Spleen (tissue), 11 donors: ENCODE results near the gene SLC22A23. TPM values are rescaled to one million over a fixed set of nuclear protein-coding genes. Genes with fewer than 3 reads are reported as not detected.

Source experiments
- DNase-seq: peaks from one replicate; pipeline ENCODE4 v3.0.0-alpha.2; 2020
- H3K27ac ChIP-seq, 8 donors: fragments of 200-600 bp; sonication (generic) in 7 of 8; 1 replicate in 4 of 8; 2 replicates in 4 of 8; pipeline versions ENCODE4 v1.5.0 to v1.8.0; 2016 to 2021; ENCODE audit warnings: inconsistent platforms in 4 of 8, mild to moderate bottlenecking in 4 of 8, moderate library complexity in 1 of 8
- H3K27me3 ChIP-seq, 7 donors: fragments of 200-600 bp; sonication (generic) in 6 of 7; replicated peaks in 1 of 7; 1 replicate in 4 of 7; 2 replicates in 3 of 7; pipeline versions ENCODE4 v1.5.0 to v1.8.0; 2016 to 2021; ENCODE audit warnings: inconsistent platforms in 3 of 7, mild to moderate bottlenecking in 1 of 7
- H3K36me3 ChIP-seq, 6 donors: fragments of 200-600 bp; sonication (generic) in 5 of 6; 1 replicate in 4 of 6; 2 replicates in 2 of 6; pipeline versions ENCODE4 v1.5.0 to v1.8.0; 2016 to 2021; ENCODE audit warnings: inconsistent platforms in 2 of 6
- H3K4me1 ChIP-seq, 6 donors: fragments of 200-600 bp; sonication (generic) in 5 of 6; 1 replicate in 3 of 6; 2 replicates in 3 of 6; pipeline versions ENCODE4 v1.5.0 to v1.8.0; 2016 to 2021; ENCODE audit warnings: inconsistent platforms in 3 of 6
- H3K4me3 ChIP-seq, 8 donors: fragments of 200-600 bp; sonication (generic) in 7 of 8; 1 replicate in 4 of 8; 2 replicates in 4 of 8; pipeline versions ENCODE4 v1.5.0 to v1.8.0; 2016 to 2021; ENCODE audit warnings: inconsistent platforms in 4 of 8, mild to moderate bottlenecking in 4 of 8, moderate library complexity in 2 of 8
- H3K9me3 ChIP-seq, 8 donors: fragments of 200-600 bp; sonication (generic) in 7 of 8; 1 replicate in 4 of 8; 2 replicates in 4 of 8; pipeline versions ENCODE4 v1.5.0 to v1.8.0; 2016 to 2021; ENCODE audit warnings: inconsistent platforms in 4 of 8
- POLR2A ChIP-seq, 3 donors: fragments of 450-650 bp; IDR thresholded peaks; one replicate each; pipeline ENCODE4 v1.5.1; 2017; ENCODE audit warnings: antibody characterized with exemption in 3 of 3, mild to moderate bottlenecking in 1 of 3
- POLR2AphosphoS5 ChIP-seq, 3 donors: sonication (generic); formaldehyde crosslinking; IDR thresholded peaks; one replicate each; pipeline ENCODE4 v1.5.1; 2017; ENCODE audit warnings: antibody characterized with exemption in 3 of 3
- WGBS, 5 donors: extraction: QIAGEN DNeasy Blood & Tissue Kit in 3 of 5; methylation state at CpG; one replicate each; pipeline versions ENCODE4 v1.1.5 to v1.1.7; 2013 to 2018; 5-methylcytosine and 5-hydroxymethylcytosine counted together
- intact Hi-C: fragments of 100-400 bp; cut with DNase I; formaldehyde crosslinking; loops from one replicate; pipeline ENCODE4 v1.15.0; 2023; ENCODE audit warnings: low total_unique reads
- polyA plus RNA-seq, 3 donors: library from polyadenylated mRNA; stranded (reverse); fragments of 200-250 nt; gene quantifications; one replicate each; pipeline ENCODE4 v1.2.1, GENCODE V29; 2013
- total RNA-seq, 7 donors: library from RNA; depleted of rRNA in 3 of 7; stranded (reverse); fragments of >200 nt in 3 of 7; fragmentation: NEBNext Ultra II Directional in 4 of 7; extraction: Animal tissue kit (Norgen Biotek cat#: 25700) in 4 of 7; gene quantifications; one replicate each; pipeline versions ENCODE4 v1.1.0 to v1.2.1, GENCODE V29; 2016 to 2021
- TF ChIP-seq, protein P1 (sequence below), 11 experiments: fragments of 200-600 bp in 7 of 11; fragments of 450-650 bp in 4 of 11; sonication (generic) in 4 of 11; IDR thresholded peaks in 8 of 11; conservative IDR thresholded peaks in 3 of 11; 1 replicate in 7 of 11; 2 replicates in 4 of 11; pipeline versions ENCODE4 v1.4.0 to v1.8.0; 2016 to 2021; ENCODE audit warnings: antibody characterized with exemption in 11 of 11, inconsistent platforms in 4 of 11, mild to moderate bottlenecking in 1 of 11
- donor health status: healthy with polysubstance abuse.
- donor health status: DM: no; HTN: no; CAD: no; lungs with moderate emphysema.
- donor health status: DM: no; HTN: no; CAD: no.
- donor health status: Bipolar disorder and iron deficiency.
- donor health status: healthy.
- donor health status: DM: no; HTN: no; CAD: no.
- donor health status: DM: yes; HTN: yes; CAD: no.

SLC22A23 gene
- total and polyA plus RNA-seq, 10 donors = 1.9 to 22.6 (median 18.3) TPM

DNA sequence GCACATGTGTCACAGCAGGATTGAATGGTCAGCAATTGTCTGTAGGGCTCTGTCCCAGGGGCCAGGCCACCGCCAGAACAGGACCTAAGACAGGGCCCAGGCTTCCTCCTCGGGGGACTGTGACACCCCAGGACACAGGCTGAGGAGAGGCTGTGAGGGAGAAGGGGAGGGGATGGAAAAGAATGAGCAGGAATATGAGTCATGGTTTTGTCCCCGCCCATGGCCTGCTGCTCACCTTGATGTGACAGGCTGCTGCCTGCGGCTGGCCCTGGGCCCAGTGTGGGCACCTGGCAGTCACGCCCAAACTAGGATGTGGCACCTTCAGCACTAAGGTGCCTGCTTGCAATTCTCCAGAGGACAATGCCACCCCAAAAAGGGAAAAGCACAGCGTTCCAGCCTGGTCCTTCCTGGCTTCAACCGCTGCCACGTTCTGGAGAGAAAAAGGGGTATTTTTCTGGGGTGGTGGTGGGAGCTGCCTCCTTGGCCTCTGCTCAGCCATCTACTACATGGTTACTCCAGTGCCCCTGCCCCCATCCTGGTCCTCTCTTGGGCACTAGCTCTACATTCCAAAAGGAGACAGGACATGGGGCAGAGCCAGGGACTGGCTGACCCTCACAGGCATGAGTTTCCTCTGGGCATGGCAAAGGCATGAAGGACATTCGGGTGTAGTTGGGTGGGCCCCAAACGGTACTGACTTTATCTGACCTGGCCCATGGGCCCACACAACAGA is 93.4 kb downstream of the SLC22A23 start:
- H3K4me3 ChIP-seq = no peak overlapping the region
- H3K36me3 ChIP-seq = no peaks in the 10 kb centered on the region
- H3K27ac ChIP-seq = no peak overlapping the region
- DNase-seq = no peak
- intact Hi-C loops = no loop called here
- WGBS, 5 donors = 85 to 92% (median 88%) methylated on average over 7 to 10 of the region's 10 CpGs
- no peak for TF ChIP-seq POLR2A (IDR thresholded peaks at IDR 0.05)
- TF ChIP-seq, protein P1, sequence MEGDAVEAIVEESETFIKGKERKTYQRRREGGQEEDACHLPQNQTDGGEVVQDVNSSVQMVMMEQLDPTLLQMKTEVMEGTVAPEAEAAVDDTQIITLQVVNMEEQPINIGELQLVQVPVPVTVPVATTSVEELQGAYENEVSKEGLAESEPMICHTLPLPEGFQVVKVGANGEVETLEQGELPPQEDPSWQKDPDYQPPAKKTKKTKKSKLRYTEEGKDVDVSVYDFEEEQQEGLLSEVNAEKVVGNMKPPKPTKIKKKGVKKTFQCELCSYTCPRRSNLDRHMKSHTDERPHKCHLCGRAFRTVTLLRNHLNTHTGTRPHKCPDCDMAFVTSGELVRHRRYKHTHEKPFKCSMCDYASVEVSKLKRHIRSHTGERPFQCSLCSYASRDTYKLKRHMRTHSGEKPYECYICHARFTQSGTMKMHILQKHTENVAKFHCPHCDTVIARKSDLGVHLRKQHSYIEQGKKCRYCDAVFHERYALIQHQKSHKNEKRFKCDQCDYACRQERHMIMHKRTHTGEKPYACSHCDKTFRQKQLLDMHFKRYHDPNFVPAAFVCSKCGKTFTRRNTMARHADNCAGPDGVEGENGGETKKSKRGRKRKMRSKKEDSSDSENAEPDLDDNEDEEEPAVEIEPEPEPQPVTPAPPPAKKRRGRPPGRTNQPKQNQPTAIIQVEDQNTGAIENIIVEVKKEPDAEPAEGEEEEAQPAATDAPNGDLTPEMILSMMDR (IDR thresholded peaks at IDR 0.05 in 8 of 11, conservative IDR thresholded peaks at IDR 0.05 in 3 of 11) = no peak
- TF ChIP-seq POLR2AphosphoS5 (IDR thresholded peaks at IDR 0.05) = no peak
- H3K4me1 ChIP-seq = no peaks in the 10 kb centered on the region
- H3K27me3 ChIP-seq = no peaks in the 10 kb centered on the region
- no peaks in the 10 kb centered on the region for H3K9me3 ChIP-seq

DNA sequence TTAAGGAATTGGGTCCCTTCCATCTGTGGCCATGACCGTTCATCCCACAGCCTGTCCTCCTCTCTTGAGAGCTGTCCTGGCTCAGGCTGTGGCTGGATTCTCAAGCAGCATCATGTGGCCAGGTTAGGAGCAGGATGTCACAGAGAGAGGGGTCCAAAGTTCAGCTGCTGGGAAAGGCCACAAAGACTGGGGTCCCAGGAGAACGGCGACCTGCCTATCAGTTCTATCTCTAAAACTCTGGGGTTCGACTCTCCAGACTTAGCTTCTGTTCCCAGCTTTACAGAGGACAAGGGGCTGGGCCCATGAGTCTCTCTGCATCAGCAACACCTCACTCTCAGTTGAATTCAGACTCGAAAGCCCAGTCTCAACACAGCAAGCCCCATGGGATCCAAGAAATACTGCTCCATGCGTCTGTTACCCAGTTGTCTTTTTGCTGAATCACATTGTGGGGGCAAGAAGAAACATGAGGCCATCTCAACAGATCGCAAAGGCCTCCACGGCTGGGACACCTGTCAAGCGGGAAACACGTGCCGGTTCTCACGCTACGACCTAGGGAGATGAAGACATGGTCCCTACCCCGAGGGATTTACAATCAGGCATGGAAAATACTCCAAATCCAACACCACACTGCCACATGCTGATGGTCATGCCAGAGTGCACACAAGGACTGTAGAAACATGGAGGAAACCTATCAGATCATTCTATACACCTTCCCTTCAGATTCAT is 95.4 kb downstream of the SLC22A23 start:
- DNase-seq = no peak
- Histone ChIP-seq H3K36me3 (no peaks in the 10 kb centered on the region), H3K27ac (no peak overlapping the region), H3K4me1 (peaks cover 3 to 14% (median 9%) of the 10 kb centered on the region in 6 donors), H3K9me3 (no peaks in the 10 kb centered on the region), H3K27me3 (no peaks in the 10 kb centered on the region), H3K4me3 (no peak overlapping the region)
- intact Hi-C loops = no loop called here
- TF ChIP-seq, protein P1 (IDR thresholded peaks at IDR 0.05 in 8 of 11, conservative IDR thresholded peaks at IDR 0.05 in 3 of 11) = no peak
- TF ChIP-seq POLR2A (IDR thresholded peaks at IDR 0.05) (no peak), POLR2AphosphoS5 (IDR thresholded peaks at IDR 0.05) (no peak)
- 82 to 88% (median 84%) methylated on average over 13 to 14 of the region's 14 CpGs for WGBS, 5 donors

DNA sequence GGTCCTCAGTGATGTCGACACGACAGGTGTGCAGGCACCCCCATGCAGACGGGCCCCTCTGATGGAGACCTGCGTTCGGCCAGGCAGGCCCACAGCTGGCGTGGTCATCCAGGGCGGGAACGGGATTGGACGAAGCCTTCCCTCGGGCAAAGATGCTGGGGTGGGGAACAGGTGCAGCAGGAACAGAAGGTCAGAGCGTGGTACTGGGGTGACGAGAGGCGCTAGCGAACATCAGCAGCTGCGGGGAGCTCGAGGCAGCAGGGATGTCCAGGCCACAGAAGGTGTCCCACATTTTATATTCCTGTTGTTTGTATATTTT is 96.2 kb downstream of the SLC22A23 start:
- intact Hi-C loops = no loop called here
- no peak for DNase-seq
- WGBS, 5 donors = 94 to 97% (median 94%) methylated on average over 16 of the region's 16 CpGs

More for the DNA sequence above, 96.2 kb downstream of the SLC22A23 start:
- Histone ChIP-seq H3K36me3 (no peaks in the 10 kb centered on the region), H3K27ac (no peak overlapping the region), H3K9me3 (no peaks in the 10 kb centered on the region), H3K4me3 (no peak overlapping the region), H3K27me3 (no peaks in the 10 kb centered on the region), H3K4me1 (peaks cover 6 to 19% (median 14%) of the 10 kb centered on the region in 6 donors)
- TF ChIP-seq POLR2A (IDR thresholded peaks at IDR 0.05) = no peak
- no peak for TF ChIP-seq POLR2AphosphoS5 (IDR thresholded peaks at IDR 0.05)
- TF ChIP-seq, protein P1 (IDR thresholded peaks at IDR 0.05 in 8 of 11, conservative IDR thresholded peaks at IDR 0.05 in 3 of 11) = no peak
